Kidney epithelial cell (primary cell): Measurements from ENCODE around the gene PPP3R1. TPM values are rescaled to one million over a fixed set of nuclear protein-coding genes. Genes with fewer than 3 reads are reported as not detected.
A peak's percentile ranks its signal among the peaks of the same experiment; 100 is the strongest.

Source experiments
- DNase-seq: peaks from one replicate; pipeline ENCODE4 v3.0.0-alpha.2; 2010; ENCODE audit warnings: low read depth
- H3K27me3 ChIP-seq: 2 replicates; pipeline ENCODE4 v1.6.0; 2011; ENCODE audit warnings: low read length; ENCODE audit not compliant: control insufficient read depth, insufficient read depth
- H3K36me3 ChIP-seq: 2 replicates; pipeline ENCODE4 v1.5.1; 2011; ENCODE audit warnings: low read length; ENCODE audit not compliant: control insufficient read depth, insufficient read depth
- H3K4me3 ChIP-seq: 2 replicates; pipeline ENCODE4 v1.5.1; 2011; ENCODE audit warnings: low read depth, mild to moderate bottlenecking, control low read depth, low read length
- total RNA-seq: library from RNA; depleted of rRNA; stranded (reverse); fragments of >200 nt; gene quantifications from 2 replicates; pipeline ENCODE4 v1.2.3, GENCODE V29; 2015
- TF ChIP-seq, protein P1 (sequence below): IDR thresholded peaks from 2 replicates; pipeline ENCODE4 v1.5.1; 2011; ENCODE audit warnings: mild to moderate bottlenecking, moderate library complexity, low read length, control low read depth, inconsistent platforms; ENCODE audit not compliant: insufficient read depth, poor library complexity, severe bottlenecking

PPP3R1 gene
- total RNA-seq, 1 donor from 2014 or later, result 32.8 TPM

DNA sequence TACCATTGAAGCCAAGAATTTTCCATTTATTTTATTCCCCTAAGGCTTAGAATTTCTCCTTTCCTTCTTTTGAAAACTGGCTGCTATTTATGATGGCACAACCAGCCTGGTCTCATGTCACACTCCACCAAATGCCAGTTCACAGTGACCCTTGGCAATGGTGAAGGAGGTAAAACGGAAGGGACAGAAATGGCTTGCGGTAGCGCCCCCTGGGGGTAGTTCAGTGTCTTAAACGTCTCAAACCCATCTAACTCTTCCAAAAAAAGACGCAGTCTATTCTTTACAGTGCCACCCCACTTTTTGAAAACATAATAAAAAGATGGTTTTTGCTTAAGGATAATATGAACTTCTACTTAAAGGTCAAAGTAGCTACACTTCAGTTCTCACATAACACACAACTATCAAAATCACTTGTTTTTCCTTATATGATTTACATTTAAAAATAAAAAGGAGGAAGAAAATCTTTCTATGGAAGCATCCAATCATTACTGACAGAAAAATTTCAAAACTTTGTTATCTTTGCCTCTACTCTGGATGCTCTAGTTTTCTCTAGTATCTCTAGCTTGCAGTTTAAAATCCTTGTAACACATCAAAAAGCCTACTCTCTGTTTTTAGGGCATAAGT, 66.7 kb downstream of the PPP3R1 start:
- H3K27me3 ChIP-seq, result no peaks in the 10 kb centered on the region
- TF ChIP-seq, protein P1, sequence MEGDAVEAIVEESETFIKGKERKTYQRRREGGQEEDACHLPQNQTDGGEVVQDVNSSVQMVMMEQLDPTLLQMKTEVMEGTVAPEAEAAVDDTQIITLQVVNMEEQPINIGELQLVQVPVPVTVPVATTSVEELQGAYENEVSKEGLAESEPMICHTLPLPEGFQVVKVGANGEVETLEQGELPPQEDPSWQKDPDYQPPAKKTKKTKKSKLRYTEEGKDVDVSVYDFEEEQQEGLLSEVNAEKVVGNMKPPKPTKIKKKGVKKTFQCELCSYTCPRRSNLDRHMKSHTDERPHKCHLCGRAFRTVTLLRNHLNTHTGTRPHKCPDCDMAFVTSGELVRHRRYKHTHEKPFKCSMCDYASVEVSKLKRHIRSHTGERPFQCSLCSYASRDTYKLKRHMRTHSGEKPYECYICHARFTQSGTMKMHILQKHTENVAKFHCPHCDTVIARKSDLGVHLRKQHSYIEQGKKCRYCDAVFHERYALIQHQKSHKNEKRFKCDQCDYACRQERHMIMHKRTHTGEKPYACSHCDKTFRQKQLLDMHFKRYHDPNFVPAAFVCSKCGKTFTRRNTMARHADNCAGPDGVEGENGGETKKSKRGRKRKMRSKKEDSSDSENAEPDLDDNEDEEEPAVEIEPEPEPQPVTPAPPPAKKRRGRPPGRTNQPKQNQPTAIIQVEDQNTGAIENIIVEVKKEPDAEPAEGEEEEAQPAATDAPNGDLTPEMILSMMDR, result peak; percentile 75
- no peak overlapping the region for H3K4me3 ChIP-seq
- no peaks in the 10 kb centered on the region for H3K36me3 ChIP-seq
- no peak for DNase-seq

DNA sequence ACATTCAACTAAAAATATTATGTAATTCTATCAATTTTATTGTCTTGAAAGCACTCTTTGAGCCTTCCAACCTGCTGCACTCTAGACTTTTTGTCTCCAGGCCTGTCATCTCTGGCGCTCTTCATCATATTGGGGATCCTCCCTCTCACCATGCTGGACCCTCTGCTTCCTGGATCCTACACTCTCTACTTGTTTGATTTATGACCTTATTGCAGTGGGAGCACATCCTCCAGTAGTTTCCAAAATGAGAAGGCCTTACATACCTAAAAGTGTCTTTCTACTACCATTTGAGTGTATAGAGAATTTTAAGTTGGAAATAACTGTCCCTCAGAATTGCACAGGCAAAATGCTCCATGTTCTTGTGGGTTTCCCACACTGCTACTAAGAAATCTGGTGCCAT, 69.4 kb downstream of the PPP3R1 start:
- H3K27me3 ChIP-seq, result no peaks in the 10 kb centered on the region
- TF ChIP-seq, protein P1, result no peak
- no peak for DNase-seq
- no peak overlapping the region for H3K4me3 ChIP-seq
- H3K36me3 ChIP-seq, result no peaks in the 10 kb centered on the region

- TF ChIP-seq, protein P1, result no peak
- DNase-seq, result no peak
- H3K36me3 ChIP-seq, result no peaks in the 10 kb centered on the region
- no peak overlapping the region for H3K4me3 ChIP-seq
- no peaks in the 10 kb centered on the region for H3K27me3 ChIP-seq
Observed at GRCh38 chr2:68178954-68179627, 73.2 kb downstream of the PPP3R1 start.

- TF ChIP-seq, protein P1, result no peak
- Histone ChIP-seq H3K36me3 (no peaks in the 10 kb centered on the region), H3K4me3 (no peak overlapping the region), H3K27me3 (no peaks in the 10 kb centered on the region)
- no peak for DNase-seq
Observed at GRCh38 chr2:68178432-68178831, 73.9 kb downstream of the PPP3R1 start.

GRCh38 chr2:68177541-68177940, 74.8 kb downstream of the PPP3R1 start:
- TF ChIP-seq, protein P1, result no peak
- DNase-seq, result no peak
- no peaks in the 10 kb centered on the region for H3K36me3 ChIP-seq
- no peaks in the 10 kb centered on the region for H3K27me3 ChIP-seq
- H3K4me3 ChIP-seq, result no peak overlapping the region
